B cell (primary cell): Measurements from ENCODE around the gene MACIR. TPM values are rescaled to one million over a fixed set of nuclear protein-coding genes. Genes with fewer than 3 reads are reported as not detected.
A peak's percentile ranks its signal among the peaks of the same experiment; 100 is the strongest.

ENCODE experiments used
- ATAC-seq: fragments of 200-7000 bp; cut with Tn5 transposase; one replicate; pipeline ENCODE4 v1.10.0; 2021; ENCODE audit warnings: low read depth, mild to moderate bottlenecking, moderate number of reproducible peaks, moderate library complexity
- CTCF ChIA-PET: fragments of 350-600 bp; sonication (Branson Sonifier 250); formaldehyde crosslinking; loops from one replicate; lab custom pipeline; 2021; ENCODE audit warnings: antibody characterized with exemption, inconsistent platforms; lab: Charles Lee
- POLR2A ChIA-PET: fragments of 350-600 bp; sonication (Branson Sonifier 250); formaldehyde crosslinking; loops from one replicate; lab custom pipeline; 2021; ENCODE audit warnings: antibody characterized with exemption; lab: Charles Lee
- DNase-seq: peaks from one replicate; pipeline ENCODE4 v3.0.0; 2013
- H2AFZ ChIP-seq: 2 replicates; pipeline ENCODE4 v1.6.1; 2012; ENCODE audit warnings: mild to moderate bottlenecking, low read depth, low read length; ENCODE audit not compliant: insufficient read depth, poor library complexity, severe bottlenecking
- H3K27ac ChIP-seq, 2 donors: 1 replicate in 1 of 2; 2 replicates in 1 of 2; pipeline ENCODE4 v1.5.1; 2012 to 2013; ENCODE audit warnings: low read length in 2 of 2, mild to moderate bottlenecking in 2 of 2, moderate library complexity in 1 of 2
- H3K27me3 ChIP-seq, 4 experiments: fragments of 200-600 bp in 1 of 4; sonication (generic) in 1 of 4; replicated peaks in 1 of 4; 1 replicate in 2 of 4; 2 replicates in 2 of 4; pipeline versions ENCODE4 v1.6.1 to v1.7.0; 2013 to 2016; ENCODE audit warnings: low read length in 3 of 4, mild to moderate bottlenecking in 2 of 4, mixed read lengths in 1 of 4, moderate library complexity in 1 of 4; ENCODE audit not compliant: insufficient read depth in 4 of 4, control insufficient read depth in 3 of 4; ENCODE audit errors: control extremely low read depth in 1 of 4
- H3K36me3 ChIP-seq, 2 experiments: replicated peaks in 1 of 2; 1 replicate in 1 of 2; 2 replicates in 1 of 2; pipeline versions ENCODE4 v1.6.1 to v1.7.1; 2013; ENCODE audit warnings: low read length in 1 of 2; ENCODE audit not compliant: insufficient read depth in 2 of 2, control insufficient read depth in 1 of 2; ENCODE audit errors: control extremely low read depth in 1 of 2, extremely low read depth in 1 of 2
- H3K4me1 ChIP-seq, 2 donors: fragments of 200-600 bp in 1 of 2; sonication (generic) in 1 of 2; 1 replicate in 1 of 2; 2 replicates in 1 of 2; pipeline versions ENCODE4 v1.5.1 to v1.6.1; 2013 to 2017; ENCODE audit warnings: low read length in 2 of 2; ENCODE audit not compliant: control insufficient read depth in 2 of 2, insufficient read depth in 2 of 2
- H3K4me2 ChIP-seq: replicated peaks from 2 replicates; pipeline ENCODE3; 2012; ENCODE audit warnings: mild to moderate bottlenecking, low read depth, low read length; ENCODE audit not compliant: poor library complexity, severe bottlenecking
- H3K4me3 ChIP-seq, 5 experiments: fragments of 200-600 bp in 1 of 5; sonication (generic) in 1 of 5; 1 replicate in 3 of 5; 2 replicates in 2 of 5; pipeline versions ENCODE4 v1.5.1 to v1.7.0; 2011 to 2016; ENCODE audit warnings: low read length in 4 of 5, mild to moderate bottlenecking in 4 of 5, low read depth in 2 of 5, control low read depth in 1 of 5, moderate library complexity in 1 of 5; ENCODE audit not compliant: insufficient read depth in 1 of 5; ENCODE audit errors: control extremely low read depth in 1 of 5, extremely low read depth in 1 of 5
- H3K79me2 ChIP-seq: fragments of 200-600 bp; sonication (generic); one replicate; pipeline ENCODE4 v1.6.0; 2016; ENCODE audit warnings: low read length; ENCODE audit not compliant: control insufficient read depth, insufficient read depth
- H3K9ac ChIP-seq: fragments of 200-600 bp; sonication (generic); 2 replicates; pipeline ENCODE4 v1.6.1; 2017; ENCODE audit warnings: mild to moderate bottlenecking, low read length, moderate library complexity
- H3K9me3 ChIP-seq, 3 donors: one replicate each; pipeline versions ENCODE4 v1.6.1 to v1.7.1; 2013; ENCODE audit warnings: low read length in 2 of 3; ENCODE audit not compliant: control insufficient read depth in 2 of 3, insufficient read depth in 1 of 3; ENCODE audit errors: control extremely low read depth in 1 of 3
- H4K20me1 ChIP-seq: 2 replicates; pipeline ENCODE4 v1.6.0; 2012; ENCODE audit warnings: mild to moderate bottlenecking, low read length; ENCODE audit not compliant: insufficient read depth, control insufficient read depth, poor library complexity, severe bottlenecking
- H3K27ac Mint-ChIP-seq: one replicate; pipeline ENCODE4 v1.8.0; 2021; ENCODE audit warnings: mixed read lengths
- H3K27me3 Mint-ChIP-seq: one replicate; pipeline ENCODE4 v1.8.0; 2021; ENCODE audit warnings: mixed read lengths
- H3K4me1 Mint-ChIP-seq: one replicate; pipeline ENCODE4 v1.8.0; 2021; ENCODE audit warnings: mixed read lengths
- H3K4me3 Mint-ChIP-seq: one replicate; pipeline ENCODE4 v1.8.0; 2021; ENCODE audit warnings: mixed read lengths
- H3K9me3 Mint-ChIP-seq: one replicate; pipeline ENCODE4 v1.8.0; 2022; ENCODE audit warnings: mixed read lengths; ENCODE audit not compliant: insufficient read depth
- CTCF ChIP-seq: fragments of 200-600 bp; IDR thresholded peaks from one replicate; pipeline ENCODE4 v1.8.0; 2022; ENCODE audit warnings: antibody characterized with exemption, mild to moderate bottlenecking
- EZH2 ChIP-seq: IDR thresholded peaks from 2 replicates; pipeline ENCODE4 v1.6.1; 2012; ENCODE audit warnings: borderline replicate concordance, low read depth, mild to moderate bottlenecking, moderate library complexity, low read length; ENCODE audit not compliant: insufficient read depth, poor library complexity, severe bottlenecking
- WGBS: methylation state at CpG from one replicate; pipeline ENCODE4 v1.1.5; 2013; ENCODE audit warnings: missing lambda C conversion rate; ENCODE audit not compliant: insufficient coverage; 5-methylcytosine and 5-hydroxymethylcytosine counted together
- intact Hi-C: fragments of 100-400 bp; cut with micrococcal nuclease; formaldehyde crosslinking; loops from one replicate; pipeline ENCODE4 v1.10.0; 2022
- polyA plus RNA-seq: library from polyadenylated mRNA; depleted of rRNA; stranded (reverse); fragments of >200 nt; gene quantifications from 2 replicates; pipeline ENCODE4 v1.2.3, GENCODE V29; 2012
- total RNA-seq, 2 donors: library from RNA; stranded (reverse); fragments of 120-200 nt in 1 of 2; gene quantifications; 1 replicate in 1 of 2; 2 replicates in 1 of 2; pipeline versions ENCODE4 v1.2.3 to v1.2.4, GENCODE V29; 2013 to 2022

Gene MACIR
- total and polyA plus RNA-seq, 2 donors (not counting 1 experiment from before 2014, with no cell fraction given) = 1.3 to 3.3 TPM

GRCh38 chr5:103258957-103259704 lies 568 bp downstream of the MACIR start:
- Histone ChIP-seq H2AFZ (peak overlapping the region; percentile 96), H3K9me3 (no peaks in the 10 kb centered on the region), H3K79me2 (peaks cover 33% of the 10 kb centered on the region), H3K4me3 (peak overlapping the region; percentile 57 to 91 (median 80)), H4K20me1 (no peaks in the 10 kb centered on the region), H3K9ac (peak overlapping the region; percentile 79), H3K36me3 (no peaks in the 10 kb centered on the region), H3K27me3 (peaks cover 0 to under 1% (median 0%) of the 10 kb centered on the region in 4 experiments), H3K27ac (peak overlapping the region; percentile 41 to 50), H3K4me1 (peaks cover 8 to 12% of the 10 kb centered on the region in 2 donors), H3K4me2 (peak overlapping the region; percentile 97)
- Mint-ChIP-seq H3K4me3 (peak overlapping the region; percentile 93), H3K9me3 (no peaks in the 10 kb centered on the region), H3K4me1 (peaks cover 19% of the 10 kb centered on the region), H3K27me3 (peaks cover 8% of the 10 kb centered on the region), H3K27ac (peak overlapping the region; percentile 83)
- WGBS = under 1% methylated on average over 91 of the region's 91 CpGs
- intact Hi-C loops = loop anchor here (1.0 to 5.0 kb wide), 4 partner anchors 47 to 502 kb away; partner anchors contain the start of genes GIN1, NUDT12, PAM and PPIP5K2
- TF ChIP-seq EZH2 = no peak
- no peak for TF ChIP-seq CTCF
- POLR2A ChIA-PET = interaction anchor here (1.8 kb wide), 1 partner anchor 139 kb away, joined by 12 read pairs; the partner anchor contains the start of genes GIN1 and PPIP5K2
- CTCF ChIA-PET = interaction anchor here (1.0 to 3.2 kb wide), 4 partner anchors 12 to 139 kb away, joined by 4 to 11 read pairs (median 6); partner anchors contain the start of genes GIN1 and PPIP5K2
- ATAC-seq (peak; percentile 31), DNase-seq (peak; percentile 86)
